Measurements from ENCODE around the gene TSC2. TPM values are rescaled to one million over a fixed set of nuclear protein-coding genes. Genes with fewer than 3 reads are reported as not detected.

Gene TSC2
- total RNA-seq, 2 experiments from 2014 or later, result 101 to 115 TPM

DNA sequence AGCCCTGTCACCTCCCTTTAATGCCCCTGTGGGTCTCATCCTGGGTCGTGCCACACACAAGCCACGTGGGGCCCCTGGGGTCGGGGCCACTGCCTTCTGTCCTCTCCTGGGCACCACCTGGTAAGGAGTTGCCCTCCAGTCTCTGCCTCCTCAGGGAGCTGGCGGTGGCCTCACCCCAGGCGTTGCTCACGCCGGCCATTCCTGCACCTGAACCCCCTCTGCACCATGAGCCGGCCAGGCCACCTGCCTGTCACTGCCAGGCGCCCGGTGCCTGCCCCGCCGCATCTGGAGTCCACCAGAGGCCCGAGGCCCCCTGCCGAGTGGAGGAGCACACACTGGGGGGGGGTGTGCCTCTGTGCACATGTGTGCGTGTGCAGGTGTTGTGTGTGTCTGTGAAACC is 10.7 kb upstream of the TSC2 start:
- H3K4me3 Mint-ChIP-seq, result no peak overlapping the region
- CTCF ChIA-PET, result no interaction called here

DNA sequence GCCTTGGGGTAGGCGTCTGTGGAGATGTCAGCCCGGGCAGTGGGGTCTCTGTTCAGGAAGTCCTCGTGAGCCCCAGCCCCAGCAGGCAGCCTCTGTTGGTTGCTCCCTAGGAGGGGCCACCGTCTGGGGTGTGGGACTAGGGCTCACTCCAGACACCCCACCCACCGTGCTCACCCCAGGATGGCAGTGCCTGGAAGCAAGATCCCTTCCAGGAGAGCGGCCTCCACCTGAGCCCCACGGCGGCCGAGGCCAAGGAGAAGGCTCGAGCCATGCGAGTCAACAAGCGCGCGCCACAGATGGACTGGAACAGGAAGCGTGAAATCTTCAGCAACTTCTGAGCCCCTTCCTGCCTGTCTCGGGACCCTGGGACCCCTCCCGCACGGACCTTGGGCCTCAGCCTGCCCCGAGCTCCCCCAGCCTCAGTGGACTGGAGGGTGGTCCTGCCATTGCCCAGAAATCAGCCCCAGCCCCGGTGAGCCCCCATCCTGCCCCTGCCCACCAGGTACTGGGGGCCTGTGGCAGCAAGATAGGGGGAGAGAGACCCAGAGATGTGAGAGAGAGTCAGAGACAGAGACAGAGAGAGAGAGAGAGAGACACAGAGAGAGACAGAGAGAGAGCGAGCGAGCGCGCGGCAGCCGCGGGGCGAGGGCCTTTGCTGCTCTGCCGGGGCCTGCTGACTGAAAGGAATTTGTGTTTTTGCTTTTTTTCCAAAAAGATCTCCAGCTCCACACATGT is 10.0 kb upstream of the TSC2 start:
- ATAC-seq (no peak), DNase-seq (no peak)
- Mint-ChIP-seq H3K27ac (no peak overlapping the region), H3K4me3 (no peak overlapping the region), H3K4me1 (no peaks in the 10 kb centered on the region), H3K27me3 (no peaks in the 10 kb centered on the region), H3K36me3 (no peaks in the 10 kb centered on the region), H3K9me3 (ENCODE audit: low read depth) (no peaks in the 10 kb centered on the region)
- CTCF ChIA-PET, result no interaction called here

More for the DNA sequence above, 10.7 kb upstream of the TSC2 start:
- Mint-ChIP-seq H3K9me3 (ENCODE audit: low read depth) (no peaks in the 10 kb centered on the region), H3K27ac (no peak overlapping the region), H3K27me3 (no peaks in the 10 kb centered on the region), H3K36me3 (no peaks in the 10 kb centered on the region), H3K4me1 (no peaks in the 10 kb centered on the region)
- no peak for DNase-seq
- no peak for ATAC-seq

DNA sequence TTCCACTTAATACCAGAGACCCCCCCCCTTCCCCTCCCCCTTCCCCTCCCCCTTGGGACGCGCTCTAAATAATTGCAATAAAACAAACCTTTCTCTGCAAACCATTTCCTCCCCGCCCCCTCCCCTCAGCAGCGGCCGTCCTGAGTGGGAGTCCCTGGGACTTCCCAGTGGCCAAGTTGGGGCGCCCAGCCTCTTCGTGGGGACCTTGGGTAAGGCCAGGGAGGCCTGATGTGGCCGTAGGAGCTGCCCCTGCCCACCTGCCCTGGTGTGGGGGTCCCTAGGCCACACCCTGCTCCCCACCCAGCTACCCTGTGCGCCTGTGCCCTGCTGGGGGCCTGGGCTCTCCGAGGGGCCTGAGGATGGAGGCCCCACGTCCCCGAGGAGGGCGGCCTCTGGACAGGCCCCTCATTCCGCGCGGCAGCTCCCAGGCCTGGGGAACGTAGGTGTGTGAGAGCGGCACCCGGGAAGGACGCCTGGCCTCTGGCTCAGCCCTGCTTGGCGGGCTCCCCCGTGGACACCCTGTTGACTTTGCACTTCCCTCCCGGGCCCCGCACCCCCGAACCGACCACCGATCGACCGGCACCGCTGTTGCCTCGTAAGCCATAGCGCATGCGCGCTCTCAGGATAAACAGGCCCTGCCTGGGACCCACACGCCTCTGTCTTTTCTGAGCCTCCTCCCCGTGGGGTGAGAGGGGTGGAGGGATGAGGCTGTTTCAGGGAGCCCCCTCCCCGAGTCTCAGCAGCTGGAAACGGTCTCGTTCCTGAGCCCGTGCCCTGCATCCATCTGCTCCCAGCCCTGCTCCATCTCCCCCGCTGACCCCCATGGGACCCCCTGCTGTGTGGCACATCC is 9.2 kb upstream of the TSC2 start:
- Mint-ChIP-seq H3K36me3 (no peaks in the 10 kb centered on the region), H3K4me3 (no peak overlapping the region), H3K4me1 (no peaks in the 10 kb centered on the region), H3K9me3 (ENCODE audit: low read depth) (no peaks in the 10 kb centered on the region), H3K27ac (no peak overlapping the region), H3K27me3 (no peaks in the 10 kb centered on the region)
- DNase-seq, result no peak
- ATAC-seq, result no peak
- CTCF ChIA-PET, result interaction anchor here (1.0 kb wide), 1 partner anchor 102 kb away, joined by 3 read pairs; no protein-coding TSS in a partner anchor

DNA sequence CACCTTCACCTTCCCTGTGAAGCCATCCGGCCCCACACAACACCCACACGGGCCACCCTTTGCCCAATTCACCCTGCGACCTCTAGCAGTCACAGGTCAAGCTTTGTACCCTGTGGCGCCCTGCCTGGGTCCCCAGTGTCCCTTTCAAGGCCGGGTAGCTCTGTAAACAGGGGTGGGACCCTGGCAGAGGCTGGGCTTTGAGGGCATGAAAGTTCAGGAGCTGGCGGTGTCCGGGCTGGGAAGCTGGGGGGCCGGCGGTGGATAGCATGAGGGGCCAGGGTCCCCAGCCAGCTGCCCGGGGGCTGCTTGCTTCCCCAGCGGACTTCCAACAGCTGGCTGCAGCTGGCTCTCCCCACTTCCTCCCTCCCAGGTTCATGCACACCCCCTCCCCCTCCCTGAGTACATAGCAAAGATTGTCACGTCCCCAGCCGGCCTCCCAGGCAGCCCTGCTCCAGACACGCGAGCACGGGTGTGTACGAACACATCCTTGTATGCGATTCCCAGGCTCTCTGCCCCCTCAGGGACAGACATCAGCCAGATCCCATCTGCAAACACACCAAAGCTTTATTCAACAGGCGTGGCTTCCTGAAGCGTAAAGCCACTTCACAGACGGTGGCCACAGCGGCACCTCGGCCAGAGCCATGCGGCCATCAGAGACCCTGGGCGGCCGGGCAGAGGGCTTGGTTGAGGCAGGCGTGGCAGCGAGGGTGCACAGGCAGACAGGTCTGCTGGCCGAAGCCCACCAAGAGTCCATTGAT is 8.3 kb upstream of the TSC2 start:
- Mint-ChIP-seq H3K27me3 (no peaks in the 10 kb centered on the region), H3K4me3 (no peak overlapping the region), H3K36me3 (no peaks in the 10 kb centered on the region), H3K9me3 (ENCODE audit: low read depth) (no peaks in the 10 kb centered on the region), H3K27ac (no peak overlapping the region), H3K4me1 (no peaks in the 10 kb centered on the region)
- ATAC-seq (no peak), DNase-seq (no peak)
- CTCF ChIA-PET, result interaction anchor here (0.7 to 1.0 kb wide), 2 partner anchors 12 to 101 kb away, joined by 3 read pairs; no protein-coding TSS in a partner anchor

DNA sequence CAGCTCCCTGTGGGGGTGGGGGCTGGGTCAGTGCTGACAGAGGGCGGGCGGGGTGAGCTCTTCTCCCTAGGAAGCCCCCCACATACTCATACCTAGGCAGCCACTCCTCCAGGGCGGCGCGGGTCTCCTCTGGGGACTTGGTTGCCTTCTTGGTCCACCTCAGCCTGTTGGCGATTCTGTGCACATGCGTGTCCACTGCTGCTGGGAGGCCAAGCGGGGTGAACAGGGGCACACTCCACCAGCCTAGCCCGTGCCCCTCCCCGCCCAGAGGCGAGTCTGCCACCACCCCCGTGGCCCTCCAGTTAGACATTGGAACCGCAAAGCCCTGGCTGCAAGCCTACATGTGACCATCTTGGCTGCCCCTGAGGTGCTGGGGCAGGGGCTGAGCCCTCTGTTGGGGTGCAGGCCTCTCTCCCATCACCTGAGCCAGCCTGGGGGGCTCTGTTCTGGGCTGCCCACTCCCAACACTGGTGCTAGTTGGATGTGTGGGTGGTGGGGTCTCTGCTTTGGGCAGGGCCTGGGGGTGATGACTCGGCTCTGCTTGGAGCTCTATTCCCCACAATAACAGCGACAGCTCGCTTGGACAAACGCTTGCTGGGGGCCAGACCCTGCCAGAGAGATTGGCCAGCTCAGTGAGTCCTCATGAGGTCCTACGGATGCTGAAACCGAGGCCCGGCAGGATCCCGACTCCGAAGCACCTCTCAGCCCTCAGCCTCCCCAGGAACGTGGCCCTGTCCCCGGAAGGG is 7.6 kb upstream of the TSC2 start:
- Mint-ChIP-seq H3K36me3 (no peaks in the 10 kb centered on the region), H3K27ac (no peak overlapping the region), H3K4me3 (no peak overlapping the region), H3K27me3 (no peaks in the 10 kb centered on the region), H3K9me3 (ENCODE audit: low read depth) (no peaks in the 10 kb centered on the region), H3K4me1 (no peaks in the 10 kb centered on the region)
- ATAC-seq, result no peak
- DNase-seq, result no peak
- CTCF ChIA-PET, result interaction anchor here (0.7 to 1.4 kb wide), 2 partner anchors 13 to 100 kb away, joined by 3 to 4 read pairs; no protein-coding TSS in a partner anchor

DNA sequence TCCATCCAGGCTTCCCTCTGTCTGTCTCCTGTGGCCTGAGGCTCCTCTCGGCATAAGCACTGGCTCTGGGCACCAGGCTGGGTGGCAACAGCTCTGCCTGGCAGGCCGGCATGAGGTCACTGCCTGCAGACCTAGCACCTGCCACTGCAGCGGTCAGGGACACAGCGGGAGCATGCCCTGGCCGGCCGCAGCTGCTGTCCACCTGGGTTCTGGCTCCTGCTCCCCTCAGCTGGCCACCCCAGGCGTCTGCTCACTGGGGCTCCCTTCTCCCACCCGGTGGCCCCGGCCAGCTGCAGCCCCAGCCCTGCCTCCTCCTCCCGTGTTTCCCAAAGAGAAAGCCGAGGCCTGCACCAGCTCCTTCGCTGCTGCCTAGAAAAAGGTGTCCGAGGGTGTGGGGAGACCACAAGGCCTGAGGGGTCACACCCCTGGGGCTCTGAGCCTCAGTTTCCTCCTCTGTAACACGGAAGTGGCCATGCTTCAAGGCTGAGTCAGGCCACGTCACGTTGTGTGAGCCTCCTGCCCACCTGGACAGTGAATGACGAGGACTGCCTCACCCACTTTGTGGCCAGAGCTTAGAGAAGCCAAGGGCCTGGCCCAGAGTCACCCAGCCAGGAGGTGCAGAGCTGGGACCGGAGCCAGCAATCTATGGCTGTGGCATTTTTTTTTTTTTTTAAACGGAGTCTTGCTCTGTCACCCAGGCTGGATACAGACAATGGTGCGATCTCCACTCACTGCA is 6.8 kb upstream of the TSC2 start:
- Mint-ChIP-seq H3K27ac (no peak overlapping the region), H3K27me3 (no peaks in the 10 kb centered on the region), H3K4me1 (peaks cover 1% of the 10 kb centered on the region), H3K36me3 (no peaks in the 10 kb centered on the region), H3K4me3 (no peak overlapping the region), H3K9me3 (ENCODE audit: low read depth) (no peaks in the 10 kb centered on the region)
- CTCF ChIA-PET, result interaction anchor here (0.9 to 1.4 kb wide), 2 partner anchors 18 to 99 kb away, joined by 3 to 4 read pairs; no protein-coding TSS in a partner anchor
- DNase-seq (no peak), ATAC-seq (no peak)

DNA sequence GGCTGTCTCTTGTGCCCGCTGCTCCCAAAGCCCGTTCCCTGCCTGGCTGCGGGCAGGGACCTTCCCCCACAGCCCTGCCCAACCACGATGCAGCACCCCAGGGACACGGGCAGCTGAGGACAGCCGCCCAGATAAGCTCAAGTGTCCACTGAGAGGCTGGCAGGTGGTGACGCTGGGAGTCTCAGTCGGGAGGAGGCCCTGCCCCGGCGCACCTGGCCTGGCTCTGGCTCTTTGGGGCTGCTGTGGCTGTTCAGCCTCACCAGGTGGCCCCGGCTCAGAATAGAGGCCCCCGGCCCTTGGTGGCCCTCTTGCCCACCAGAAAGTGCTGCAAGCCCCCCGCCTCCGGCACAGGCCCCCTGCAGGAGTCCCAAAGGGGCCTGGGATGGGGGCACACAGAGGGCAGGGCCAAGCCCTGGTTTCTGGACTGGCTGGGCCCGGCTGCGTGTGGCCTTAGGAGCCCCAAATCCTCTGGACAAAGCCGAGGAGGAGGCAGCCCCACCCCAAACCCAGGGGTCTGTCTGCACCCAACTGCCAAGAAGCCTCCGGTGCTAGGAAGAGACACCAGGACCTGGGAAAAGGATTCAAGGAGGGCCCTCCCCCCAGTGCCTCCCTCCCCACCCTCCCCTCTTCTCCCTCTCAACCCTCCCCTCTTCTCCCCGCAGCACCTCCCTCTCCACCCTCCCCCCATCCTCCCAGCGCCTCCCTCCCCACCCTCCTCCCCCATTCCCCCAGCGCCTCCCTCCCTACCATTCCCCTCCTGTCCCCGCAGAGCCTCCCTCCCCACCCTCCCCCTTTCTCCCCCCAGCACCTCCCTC is 5.4 kb upstream of the TSC2 start:
- ATAC-seq (no peak), DNase-seq (no peak)
- no peaks in the 10 kb centered on the region for H3K9me3 Mint-ChIP-seq (ENCODE audit: low read depth)
- no peaks in the 10 kb centered on the region for H3K36me3 Mint-ChIP-seq
- H3K27me3 Mint-ChIP-seq, result no peaks in the 10 kb centered on the region
- peaks cover 10% of the 10 kb centered on the region for H3K4me1 Mint-ChIP-seq
- no peak overlapping the region for H3K4me3 Mint-ChIP-seq
- CTCF ChIA-PET, result interaction anchor here (0.9 kb wide), 1 partner anchor 20 kb away, joined by 3 read pairs; no protein-coding TSS in a partner anchor
- H3K27ac Mint-ChIP-seq, result no peak overlapping the region

DNA sequence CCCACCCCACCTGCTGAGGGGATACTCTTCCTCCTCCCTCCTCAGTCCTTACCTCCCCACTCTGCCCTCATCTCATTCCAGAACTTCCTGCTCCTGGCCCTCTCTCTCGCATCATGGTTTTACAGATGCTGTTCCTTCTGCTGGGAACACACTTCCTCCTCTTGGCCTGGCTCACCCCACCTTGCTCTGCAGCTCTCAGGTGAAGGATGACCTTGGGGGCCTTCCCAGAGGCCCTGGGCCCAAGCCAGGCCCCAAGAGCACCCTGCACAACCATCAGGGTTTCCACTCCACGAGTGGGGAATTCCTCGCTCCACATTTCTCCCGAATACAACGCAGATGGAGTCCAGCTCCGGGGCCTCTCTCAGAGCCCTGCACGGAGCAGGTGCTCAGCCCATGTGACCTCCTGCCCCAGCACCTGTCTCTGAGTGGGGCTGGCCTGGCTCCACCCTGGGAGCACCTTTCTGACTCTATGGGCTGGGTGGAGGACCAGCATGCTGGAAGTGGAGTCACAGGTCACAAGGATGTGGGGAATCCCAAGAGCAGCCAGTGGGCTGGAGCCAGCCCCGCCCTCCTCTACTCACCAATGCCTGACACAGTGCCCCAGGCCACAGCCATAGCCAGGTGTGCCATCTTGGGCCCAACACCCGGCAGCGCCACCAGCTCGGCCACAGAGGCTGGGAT is 4.7 kb upstream of the TSC2 start:
- no peaks in the 10 kb centered on the region for H3K36me3 Mint-ChIP-seq
- H3K27me3 Mint-ChIP-seq, result no peaks in the 10 kb centered on the region
- DNase-seq (no peak), ATAC-seq (no peak)
- H3K27ac Mint-ChIP-seq, result no peak overlapping the region
- H3K4me1 Mint-ChIP-seq, result peaks cover 10% of the 10 kb centered on the region
- H3K4me3 Mint-ChIP-seq, result no peak overlapping the region
- CTCF ChIA-PET, result no interaction called here
- no peaks in the 10 kb centered on the region for H3K9me3 Mint-ChIP-seq (ENCODE audit: low read depth)

DNA sequence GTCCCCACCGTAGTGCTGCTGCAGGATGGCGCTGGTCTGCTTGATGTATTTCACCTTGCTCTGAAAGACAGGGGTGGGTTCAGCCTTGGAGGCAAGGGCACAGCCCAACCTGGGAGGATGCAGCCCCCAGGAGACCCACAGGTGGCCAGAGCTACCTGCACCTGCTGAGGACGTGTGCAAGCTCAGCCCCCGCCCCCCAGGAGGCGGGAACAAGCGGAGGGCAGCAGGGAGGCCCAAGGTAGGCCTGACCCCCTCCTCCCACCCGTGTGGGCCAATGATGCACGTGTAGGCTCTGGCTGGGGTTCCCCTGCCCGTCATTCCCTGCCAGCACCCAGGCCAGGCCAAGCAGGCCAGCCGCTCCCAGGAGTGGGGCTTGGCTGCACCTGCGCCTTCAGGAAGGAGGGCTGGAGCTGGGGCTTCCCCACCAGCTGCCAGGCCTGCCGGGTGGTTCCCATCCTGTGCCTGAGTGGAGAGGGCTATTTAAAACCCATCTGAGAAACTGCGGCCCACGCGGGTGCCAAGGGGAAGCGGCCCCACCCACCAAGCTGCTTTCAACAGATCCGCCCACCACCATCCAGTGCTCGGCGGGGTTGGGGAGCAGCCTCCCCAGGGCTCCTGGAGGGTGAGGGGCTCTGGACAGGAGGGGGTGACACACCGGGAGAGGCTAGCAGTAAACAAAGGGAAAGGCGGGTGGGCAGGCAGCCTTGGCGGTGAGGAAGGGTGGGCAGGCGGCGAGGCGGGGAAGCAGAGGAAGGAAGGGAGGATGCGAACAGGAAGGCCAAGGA is 3.9 kb upstream of the TSC2 start:
- H3K4me3 Mint-ChIP-seq, result no peak overlapping the region
- CTCF ChIA-PET, result no interaction called here
- H3K27me3 Mint-ChIP-seq, result no peaks in the 10 kb centered on the region
- no peaks in the 10 kb centered on the region for H3K9me3 Mint-ChIP-seq (ENCODE audit: low read depth)
- H3K4me1 Mint-ChIP-seq, result peaks cover 15% of the 10 kb centered on the region
- no peak for ATAC-seq
- no peak for DNase-seq
- no peak overlapping the region for H3K27ac Mint-ChIP-seq
- H3K36me3 Mint-ChIP-seq, result no peaks in the 10 kb centered on the region

DNA sequence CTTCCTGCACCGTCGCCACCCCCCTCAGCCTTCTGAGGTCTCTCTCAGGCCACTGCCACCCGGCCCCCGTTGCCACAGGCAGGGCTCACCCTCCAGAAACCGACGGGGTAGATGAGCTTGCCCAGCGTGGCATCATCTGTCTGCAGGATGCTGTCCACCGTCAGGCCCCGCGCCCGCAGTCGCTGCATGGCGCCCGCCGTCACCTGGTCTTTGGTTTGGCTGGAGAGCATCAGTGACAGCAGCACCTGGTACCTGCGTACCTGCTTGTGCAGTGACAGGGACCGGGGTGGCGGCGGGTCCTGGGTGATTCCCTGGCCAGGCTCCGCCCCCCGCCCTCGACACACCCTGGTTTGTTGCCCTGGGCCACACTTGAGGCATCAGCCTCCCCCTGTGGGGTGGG is 3.2 kb upstream of the TSC2 start:
- H3K9me3 Mint-ChIP-seq (ENCODE audit: low read depth), result no peaks in the 10 kb centered on the region
- CTCF ChIA-PET, result no interaction called here
- peaks cover 21% of the 10 kb centered on the region for H3K4me1 Mint-ChIP-seq
- no peaks in the 10 kb centered on the region for H3K36me3 Mint-ChIP-seq
- ATAC-seq, result no peak
- no peak overlapping the region for H3K27ac Mint-ChIP-seq
- H3K4me3 Mint-ChIP-seq, result no peak overlapping the region
- no peaks in the 10 kb centered on the region for H3K27me3 Mint-ChIP-seq
- no peak for DNase-seq

Measured in activated CD8-positive, alpha-beta memory T cell treated with anti-CD3 and anti-CD28 coated beads, Interleukin-2, amount 10 ng/mL, durations not matched to agents 7 days and 5 days (primary cell).